ENCODE results near the gene IFT27. TPM values are rescaled to one million over a fixed set of nuclear protein-coding genes. Genes with fewer than 3 reads are reported as not detected.

The IFT27 gene
- polyA plus RNA-seq (2013, experiment 1 of 2): 22.0 TPM
- polyA plus RNA-seq (2013, experiment 2 of 2): 21.5 TPM

DNA sequence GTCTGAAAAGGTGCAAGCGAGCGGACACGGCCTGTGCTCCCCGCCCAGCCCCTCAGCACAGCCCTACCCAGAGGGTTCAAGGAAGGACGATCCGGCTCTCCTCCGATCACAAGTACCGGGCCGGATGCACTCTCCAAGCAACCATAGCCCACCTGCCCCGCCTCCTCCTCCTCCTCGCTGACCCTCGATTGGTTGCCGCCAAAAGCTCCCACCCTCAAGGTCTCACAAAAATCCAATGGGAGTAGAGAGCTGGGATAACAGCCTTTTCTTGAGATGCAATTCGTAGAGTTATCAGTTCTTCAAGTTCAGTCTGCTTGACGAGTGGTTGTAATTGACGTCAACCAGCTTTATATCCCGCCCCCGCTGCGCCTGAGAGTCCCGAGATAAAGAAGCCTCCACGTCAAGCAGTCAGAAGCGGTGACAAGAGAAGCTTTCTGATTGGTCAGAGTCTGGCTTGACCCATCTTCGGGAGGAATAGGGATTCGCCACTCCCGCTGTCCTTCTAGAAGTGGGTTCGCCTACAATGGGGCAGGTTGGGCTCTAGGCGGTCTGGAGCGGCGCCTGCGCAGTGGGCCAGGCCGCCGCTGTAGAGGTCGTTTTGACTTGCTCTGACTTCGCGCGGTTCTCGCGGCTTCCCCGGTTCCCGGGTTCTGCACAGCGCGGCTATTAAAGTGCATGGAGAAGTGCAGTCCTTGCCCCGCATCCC lies at the start of gene IFT27:
Gene IFT27 (minus strand): TSS at position 156 of the 706 bp plus-strand sequence. CDS start 412 bp downstream, outside the sequence.
- Histone ChIP-seq H3K23ac (ENCODE audit: low read length) (no peak within 1 kb of the TSS), H3K36me3 (ENCODE audit: control insufficient read depth, insufficient read depth, low read length) (no peaks in the 10 kb centered on the region), H2BK120ac (ENCODE audit: low read depth, low read length) (no peak within 1 kb of the TSS), H2AK5ac (ENCODE audit: low read length) (no peak within 1 kb of the TSS), H3K27ac (ENCODE audit: low read depth, low read length) (no peak within 1 kb of the TSS), H3K18ac (ENCODE audit: low read length) (peak within 1 kb of the TSS; percentile 64), H3K4me1 (ENCODE audit: control insufficient read depth, low read depth, low read length) (no peaks in the 10 kb centered on the region), H3K4me2 (ENCODE audit: low read length) (peak within 1 kb of the TSS; percentile 79), H3K4ac (ENCODE audit: low read depth, low read length) (no peak within 1 kb of the TSS), H3K79me1 (ENCODE audit: low read length) (no peaks in the 10 kb centered on the region), H3K4me3 (ENCODE audit: low read length) (peak within 1 kb of the TSS; percentile 90), H3K56ac (ENCODE audit: low read length) (peak within 1 kb of the TSS; percentile 95), H4K8ac (ENCODE audit: low read depth, low read length) (no peak within 1 kb of the TSS), H2BK15ac (replicated peaks; ENCODE audit: low read depth) (no peak within 1 kb of the TSS), H3K9ac (ENCODE audit: low read length) (peak within 1 kb of the TSS; percentile 85), H4K5ac (ENCODE audit: low read length) (peak within 1 kb of the TSS; percentile 21), H3K79me2 (ENCODE audit: control insufficient read depth, insufficient read depth, low read length) (no peaks in the 10 kb centered on the region), H3K27me3 (ENCODE audit: insufficient read depth, low read length, poor library complexity) (no peaks in the 10 kb centered on the region), H2BK5ac (ENCODE audit: low read length) (no peak within 1 kb of the TSS)
- no CpG with 5 or more reads among the region's 43 CpGs for WGBS (ENCODE audit: extremely low coverage, insufficient coverage, low lambda C conversion rate)
- DNase-seq: peak; percentile 100

DNA sequence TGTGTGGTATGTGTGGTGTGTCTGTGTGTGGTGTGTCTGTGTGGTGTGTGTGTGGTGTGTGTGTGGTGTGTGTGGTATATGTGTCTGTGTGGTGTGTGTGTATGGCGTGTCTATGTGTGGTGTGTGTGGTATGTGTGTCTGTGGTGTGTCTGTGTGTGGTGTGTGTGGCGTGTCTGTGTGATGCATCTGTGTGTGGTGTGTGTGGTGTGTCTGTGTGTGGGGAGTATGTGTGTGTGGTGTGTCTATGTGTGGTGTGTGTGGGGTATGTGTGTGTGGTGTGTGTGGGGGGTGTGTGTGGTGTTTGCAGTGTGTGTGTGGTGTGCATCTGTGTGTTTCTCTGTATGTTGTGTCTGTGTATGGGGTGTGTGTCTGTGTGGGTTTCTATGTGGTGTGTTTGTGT lies 48.7 kb upstream of the IFT27 start:
- Histone ChIP-seq H3K9ac (ENCODE audit: low read length) (no peak overlapping the region), H3K4ac (ENCODE audit: low read depth, low read length) (no peak overlapping the region), H3K4me3 (ENCODE audit: low read length) (no peak overlapping the region), H3K56ac (ENCODE audit: low read length) (no peak overlapping the region), H4K8ac (ENCODE audit: low read depth, low read length) (no peak overlapping the region), H3K27me3 (ENCODE audit: insufficient read depth, low read length, poor library complexity) (no peaks in the 10 kb centered on the region), H2BK120ac (ENCODE audit: low read depth, low read length) (no peak overlapping the region), H2BK5ac (ENCODE audit: low read length) (no peak overlapping the region), H3K27ac (ENCODE audit: low read depth, low read length) (no peak overlapping the region), H2AK5ac (ENCODE audit: low read length) (no peak overlapping the region), H3K36me3 (ENCODE audit: control insufficient read depth, insufficient read depth, low read length) (no peaks in the 10 kb centered on the region), H3K79me1 (ENCODE audit: low read length) (no peaks in the 10 kb centered on the region), H3K4me1 (ENCODE audit: control insufficient read depth, low read depth, low read length) (no peaks in the 10 kb centered on the region), H3K4me2 (ENCODE audit: low read length) (no peak overlapping the region), H3K23ac (ENCODE audit: low read length) (no peak overlapping the region), H3K79me2 (ENCODE audit: control insufficient read depth, insufficient read depth, low read length) (no peaks in the 10 kb centered on the region), H2BK15ac (replicated peaks; ENCODE audit: low read depth) (no peak overlapping the region), H4K5ac (ENCODE audit: low read length) (no peak overlapping the region), H3K18ac (ENCODE audit: low read length) (no peak overlapping the region)
- DNase-seq: no peak
- WGBS (ENCODE audit: extremely low coverage, insufficient coverage, low lambda C conversion rate): no CpG with 5 or more reads among the region's 2 CpGs

GRCh38 chr22:36823186-36823839 lies 47.4 kb upstream of the IFT27 start:
- H3K79me1 ChIP-seq (ENCODE audit: low read length): no peaks in the 10 kb centered on the region
- no peak overlapping the region for H3K23ac ChIP-seq (ENCODE audit: low read length)
- no peak overlapping the region for H3K9ac ChIP-seq (ENCODE audit: low read length)
- H2AK5ac ChIP-seq (ENCODE audit: low read length): no peak overlapping the region
- H2BK5ac ChIP-seq (ENCODE audit: low read length): no peak overlapping the region
- H3K27ac ChIP-seq (ENCODE audit: low read depth, low read length): peak overlapping the region; percentile 18
- H3K4me2 ChIP-seq (ENCODE audit: low read length): no peak overlapping the region
- H4K8ac ChIP-seq (ENCODE audit: low read depth, low read length): no peak overlapping the region
- no peaks in the 10 kb centered on the region for H3K27me3 ChIP-seq (ENCODE audit: insufficient read depth, low read length, poor library complexity)
- H2BK120ac ChIP-seq (ENCODE audit: low read depth, low read length): no peak overlapping the region
- no peak overlapping the region for H3K4me3 ChIP-seq (ENCODE audit: low read length)
- H3K4ac ChIP-seq (ENCODE audit: low read depth, low read length): peak overlapping the region; percentile 23
- no peaks in the 10 kb centered on the region for H3K4me1 ChIP-seq (ENCODE audit: control insufficient read depth, low read depth, low read length)
- no peak overlapping the region for H2BK15ac ChIP-seq (replicated peaks; ENCODE audit: low read depth)
- DNase-seq: peak; percentile 97
- H3K18ac ChIP-seq (ENCODE audit: low read length): no peak overlapping the region
- H3K79me2 ChIP-seq (ENCODE audit: control insufficient read depth, insufficient read depth, low read length): no peaks in the 10 kb centered on the region
- no peak overlapping the region for H4K5ac ChIP-seq (ENCODE audit: low read length)
- H3K36me3 ChIP-seq (ENCODE audit: control insufficient read depth, insufficient read depth, low read length): no peaks in the 10 kb centered on the region
- H3K56ac ChIP-seq (ENCODE audit: low read length): no peak overlapping the region
- no CpG with 5 or more reads among the region's 17 CpGs for WGBS (ENCODE audit: extremely low coverage, insufficient coverage, low lambda C conversion rate)

DNA sequence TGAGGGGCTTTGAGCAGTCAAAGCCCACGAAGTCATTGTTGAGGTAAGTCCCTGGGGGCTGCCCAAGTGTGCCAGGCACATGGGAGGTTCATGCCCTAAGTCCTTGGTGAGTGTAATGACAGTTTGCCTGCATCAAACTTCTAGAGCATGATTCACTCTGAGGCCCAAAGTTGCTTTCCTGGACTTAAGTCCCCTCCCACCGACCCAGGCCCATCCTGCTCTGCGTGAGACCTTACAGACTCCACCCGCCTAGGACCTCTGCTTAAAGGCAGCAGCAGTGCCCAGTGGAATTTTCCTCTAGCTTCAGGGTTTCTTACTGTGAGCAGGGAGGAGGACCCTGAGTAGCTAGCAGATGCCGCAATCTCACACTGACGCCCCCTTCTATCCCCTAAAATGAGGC lies 46.7 kb upstream of the IFT27 start:
- no peak overlapping the region for H4K8ac ChIP-seq (ENCODE audit: low read depth, low read length)
- no peaks in the 10 kb centered on the region for H3K27me3 ChIP-seq (ENCODE audit: insufficient read depth, low read length, poor library complexity)
- H2BK120ac ChIP-seq (ENCODE audit: low read depth, low read length): no peak overlapping the region
- no peak overlapping the region for H3K4me3 ChIP-seq (ENCODE audit: low read length)
- WGBS (ENCODE audit: extremely low coverage, insufficient coverage, low lambda C conversion rate): no CpG with 5 or more reads among the region's 6 CpGs
- no peak overlapping the region for H3K9ac ChIP-seq (ENCODE audit: low read length)
- H2BK5ac ChIP-seq (ENCODE audit: low read length): no peak overlapping the region
- H2BK15ac ChIP-seq (replicated peaks; ENCODE audit: low read depth): no peak overlapping the region
- no peaks in the 10 kb centered on the region for H3K79me2 ChIP-seq (ENCODE audit: control insufficient read depth, insufficient read depth, low read length)
- DNase-seq: peak; percentile 90
- H3K27ac ChIP-seq (ENCODE audit: low read depth, low read length): peak overlapping the region; percentile 18
- H3K4me2 ChIP-seq (ENCODE audit: low read length): no peak overlapping the region
- no peaks in the 10 kb centered on the region for H3K4me1 ChIP-seq (ENCODE audit: control insufficient read depth, low read depth, low read length)
- no peak overlapping the region for H2AK5ac ChIP-seq (ENCODE audit: low read length)
- no peaks in the 10 kb centered on the region for H3K36me3 ChIP-seq (ENCODE audit: control insufficient read depth, insufficient read depth, low read length)
- H3K56ac ChIP-seq (ENCODE audit: low read length): peak overlapping the region; percentile 6
- H4K5ac ChIP-seq (ENCODE audit: low read length): no peak overlapping the region
- no peak overlapping the region for H3K4ac ChIP-seq (ENCODE audit: low read depth, low read length)
- H3K79me1 ChIP-seq (ENCODE audit: low read length): no peaks in the 10 kb centered on the region
- no peak overlapping the region for H3K23ac ChIP-seq (ENCODE audit: low read length)
- H3K18ac ChIP-seq (ENCODE audit: low read length): no peak overlapping the region

GRCh38 chr22:36819112-36819511 lies 43.2 kb upstream of the IFT27 start:
- Histone ChIP-seq H3K36me3 (ENCODE audit: control insufficient read depth, insufficient read depth, low read length) (no peaks in the 10 kb centered on the region), H3K9ac (ENCODE audit: low read length) (no peak overlapping the region), H3K4me2 (ENCODE audit: low read length) (no peak overlapping the region), H2AK5ac (ENCODE audit: low read length) (no peak overlapping the region), H2BK120ac (ENCODE audit: low read depth, low read length) (no peak overlapping the region), H2BK15ac (replicated peaks; ENCODE audit: low read depth) (no peak overlapping the region), H4K5ac (ENCODE audit: low read length) (no peak overlapping the region), H4K8ac (ENCODE audit: low read depth, low read length) (no peak overlapping the region), H3K23ac (ENCODE audit: low read length) (no peak overlapping the region), H3K4me3 (ENCODE audit: low read length) (no peak overlapping the region), H3K18ac (ENCODE audit: low read length) (no peak overlapping the region), H2BK5ac (ENCODE audit: low read length) (no peak overlapping the region), H3K4ac (ENCODE audit: low read depth, low read length) (no peak overlapping the region), H3K27me3 (ENCODE audit: insufficient read depth, low read length, poor library complexity) (peaks cover 11% of the 10 kb centered on the region), H3K4me1 (ENCODE audit: control insufficient read depth, low read depth, low read length) (no peaks in the 10 kb centered on the region), H3K79me2 (ENCODE audit: control insufficient read depth, insufficient read depth, low read length) (no peaks in the 10 kb centered on the region), H3K79me1 (ENCODE audit: low read length) (no peaks in the 10 kb centered on the region), H3K56ac (ENCODE audit: low read length) (no peak overlapping the region), H3K27ac (ENCODE audit: low read depth, low read length) (no peak overlapping the region)
- peak; percentile 74 for DNase-seq
- no CpG with 5 or more reads among the region's 9 CpGs for WGBS (ENCODE audit: extremely low coverage, insufficient coverage, low lambda C conversion rate)
